ENCODE measurements around the gene NAP1L1. TPM values are rescaled to one million over a fixed set of nuclear protein-coding genes. Genes with fewer than 3 reads are reported as not detected.

Gene NAP1L1
- total RNA-seq, 4 donors from 2014 or later = 103 to 279 (median 201) TPM

DNA sequence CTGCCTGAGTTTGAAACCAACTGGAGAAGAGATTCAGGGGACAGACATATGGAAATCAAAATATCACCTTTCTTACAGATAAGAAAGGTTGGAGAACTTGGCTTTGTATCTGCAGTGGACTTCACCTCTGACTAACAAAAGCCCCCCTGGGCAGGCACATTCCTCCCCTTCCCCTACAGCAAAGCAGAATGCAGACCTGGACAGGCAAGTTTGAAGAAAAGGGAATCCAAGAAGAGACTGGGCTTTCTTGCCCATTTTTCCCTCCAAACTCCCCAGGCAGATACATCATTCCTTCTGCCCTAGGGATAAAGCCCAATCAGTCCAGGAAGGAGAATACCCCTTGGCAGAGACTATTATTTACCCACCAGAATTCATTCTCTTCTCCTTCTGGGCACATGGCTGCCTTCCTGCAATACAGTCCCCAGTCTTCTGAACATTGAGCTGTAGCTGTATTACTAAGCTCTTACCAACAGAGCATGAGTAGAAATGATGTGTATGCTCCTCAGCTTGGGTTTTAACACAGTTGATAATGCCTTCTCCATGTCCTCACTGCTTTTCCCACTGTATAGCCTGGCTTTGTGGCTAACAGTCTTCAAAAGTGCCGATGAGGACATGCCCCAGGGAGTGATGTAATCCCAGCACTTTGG, 17.4 kb upstream of the NAP1L1 start:
- Histone ChIP-seq H3K9me3 (no peaks in the 10 kb centered on the region), H3K27ac (no peak overlapping the region), H3K4me3 (no peak overlapping the region), H3K4me1 (no peaks in the 10 kb centered on the region), H3K27me3 (no peaks in the 10 kb centered on the region), H3K36me3 (no peaks in the 10 kb centered on the region)
- TF ChIP-seq, protein P1, sequence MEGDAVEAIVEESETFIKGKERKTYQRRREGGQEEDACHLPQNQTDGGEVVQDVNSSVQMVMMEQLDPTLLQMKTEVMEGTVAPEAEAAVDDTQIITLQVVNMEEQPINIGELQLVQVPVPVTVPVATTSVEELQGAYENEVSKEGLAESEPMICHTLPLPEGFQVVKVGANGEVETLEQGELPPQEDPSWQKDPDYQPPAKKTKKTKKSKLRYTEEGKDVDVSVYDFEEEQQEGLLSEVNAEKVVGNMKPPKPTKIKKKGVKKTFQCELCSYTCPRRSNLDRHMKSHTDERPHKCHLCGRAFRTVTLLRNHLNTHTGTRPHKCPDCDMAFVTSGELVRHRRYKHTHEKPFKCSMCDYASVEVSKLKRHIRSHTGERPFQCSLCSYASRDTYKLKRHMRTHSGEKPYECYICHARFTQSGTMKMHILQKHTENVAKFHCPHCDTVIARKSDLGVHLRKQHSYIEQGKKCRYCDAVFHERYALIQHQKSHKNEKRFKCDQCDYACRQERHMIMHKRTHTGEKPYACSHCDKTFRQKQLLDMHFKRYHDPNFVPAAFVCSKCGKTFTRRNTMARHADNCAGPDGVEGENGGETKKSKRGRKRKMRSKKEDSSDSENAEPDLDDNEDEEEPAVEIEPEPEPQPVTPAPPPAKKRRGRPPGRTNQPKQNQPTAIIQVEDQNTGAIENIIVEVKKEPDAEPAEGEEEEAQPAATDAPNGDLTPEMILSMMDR (IDR thresholded peaks at IDR 0.05) = no peak
- TF ChIP-seq POLR2A (IDR thresholded peaks at IDR 0.05) = no peak
- intact Hi-C loops (cut with DNase I) = no loop called here
- 70 to 100% methylated on average over 1 of the region's 1 CpG for WGBS, 2 donors
- no peak for DNase-seq

DNA sequence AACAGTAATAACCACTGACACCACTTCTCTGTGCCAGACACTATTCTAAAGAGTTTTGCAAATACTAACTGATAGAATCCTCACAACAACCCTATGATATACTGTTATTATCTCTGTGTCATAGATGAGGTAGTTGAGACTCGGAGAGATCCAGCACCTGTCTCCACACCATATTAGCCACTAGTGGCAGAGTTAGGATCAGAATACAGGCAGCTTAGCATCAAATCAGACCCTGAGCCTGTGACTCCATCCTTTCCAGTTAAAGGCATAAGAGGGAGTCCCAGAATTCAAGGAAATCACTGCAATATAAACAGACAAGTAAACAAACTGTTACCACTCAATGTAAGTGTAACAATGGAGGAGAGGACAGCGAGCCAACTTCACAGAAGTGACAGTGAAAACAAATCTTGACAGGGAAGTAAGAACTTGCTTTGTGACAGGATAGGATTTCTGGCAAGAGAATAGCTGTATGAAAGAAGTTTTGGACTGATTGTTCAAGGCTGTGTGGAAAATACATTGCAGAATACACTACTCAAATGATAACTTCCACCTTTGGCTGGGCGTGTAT, 11.7 kb upstream of the NAP1L1 start:
- no peak for DNase-seq
- H3K36me3 ChIP-seq = no peaks in the 10 kb centered on the region
- no peaks in the 10 kb centered on the region for H3K27me3 ChIP-seq
- H3K4me3 ChIP-seq = no peak overlapping the region
- intact Hi-C loops (cut with DNase I) = no loop called here
- H3K27ac ChIP-seq = no peak overlapping the region
- no peaks in the 10 kb centered on the region for H3K9me3 ChIP-seq
- 74 to 80% methylated on average over 3 of the region's 3 CpGs for WGBS, 2 donors
- TF ChIP-seq, protein P1 (IDR thresholded peaks at IDR 0.05) = no peak
- TF ChIP-seq POLR2A (IDR thresholded peaks at IDR 0.05) = no peak
- H3K4me1 ChIP-seq = peaks cover 0 to 6% (median 0%) of the 10 kb centered on the region in 3 donors

DNA sequence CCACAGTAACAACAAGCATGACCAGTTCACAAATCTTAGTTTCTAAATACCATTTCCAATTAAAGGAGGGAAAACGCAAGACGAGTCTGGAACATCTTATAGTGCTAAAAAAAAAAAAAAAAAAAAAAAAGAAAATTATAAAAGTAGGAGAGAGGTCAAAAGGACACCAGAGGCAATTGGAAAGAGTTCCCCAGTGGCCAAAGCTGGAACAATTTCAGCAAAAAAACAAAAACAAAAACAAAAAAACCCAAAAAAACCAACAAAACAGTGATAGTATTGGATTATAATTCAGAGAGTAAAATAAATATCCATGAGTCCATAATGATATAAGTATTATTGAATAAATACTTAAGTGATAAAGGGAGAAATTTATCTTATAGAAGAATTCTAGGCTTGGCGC, 10.3 kb upstream of the NAP1L1 start:
- 95 to 96% methylated on average over 3 of the region's 3 CpGs for WGBS, 2 donors
- Histone ChIP-seq H3K27ac (no peak overlapping the region), H3K36me3 (no peaks in the 10 kb centered on the region), H3K9me3 (no peaks in the 10 kb centered on the region), H3K4me3 (no peak overlapping the region), H3K27me3 (no peaks in the 10 kb centered on the region), H3K4me1 (peaks cover 0 to 6% (median 0%) of the 10 kb centered on the region in 3 donors)
- no peak for DNase-seq
- intact Hi-C loops (cut with DNase I) = no loop called here
- no peak for TF ChIP-seq POLR2A (IDR thresholded peaks at IDR 0.05)
- TF ChIP-seq, protein P1 (IDR thresholded peaks at IDR 0.05) = no peak

DNA sequence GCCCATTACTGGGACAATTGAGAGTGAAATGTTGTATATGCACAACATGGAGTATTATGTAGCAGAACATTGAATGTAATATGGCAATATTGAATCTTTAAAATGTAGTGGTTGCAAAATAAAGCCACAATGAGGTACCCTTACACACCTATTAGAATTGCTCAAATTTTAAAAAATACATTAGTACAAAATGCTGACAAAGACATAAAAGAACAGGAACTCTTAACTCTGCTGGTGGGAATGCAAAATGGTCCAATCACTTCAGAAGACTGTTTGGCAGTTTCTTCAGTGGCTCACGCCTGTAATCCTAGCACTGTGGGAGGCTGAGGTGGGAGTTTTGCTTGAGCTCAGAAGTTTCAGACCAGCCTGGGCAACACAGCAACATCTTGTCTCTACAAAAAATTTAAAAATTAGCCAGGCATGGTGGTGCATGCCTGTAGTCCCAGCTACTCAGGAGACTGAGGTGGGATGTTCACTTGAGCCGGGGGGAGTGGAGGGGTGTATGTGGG, 6.8 kb upstream of the NAP1L1 start:
- intact Hi-C loops (cut with DNase I) = no loop called here

DNA sequence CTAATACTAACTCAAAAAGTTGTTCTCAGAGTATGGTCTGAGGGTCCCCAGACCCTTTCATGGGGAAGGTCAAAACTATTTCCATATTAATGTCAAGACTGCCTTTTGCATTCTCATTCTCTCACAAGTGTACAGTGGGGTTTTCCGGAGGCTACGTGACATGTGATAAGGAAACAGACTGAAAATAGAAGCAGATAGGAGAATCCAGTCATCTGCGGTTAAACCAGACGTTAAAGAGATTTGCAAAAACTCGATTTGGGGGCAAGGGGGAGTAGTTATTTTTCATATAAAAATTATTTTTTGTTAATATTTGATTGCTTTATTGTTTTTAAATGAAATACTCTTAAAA, 1.0 kb upstream of the NAP1L1 start:
- Histone ChIP-seq H3K4me3 (peak overlapping the region in 3 of 4 donors; percentile 90 to 96 (median 92)), H3K27me3 (no peaks in the 10 kb centered on the region), H3K4me1 (peaks cover 0 to 47% (median 25%) of the 10 kb centered on the region in 3 donors), H3K9me3 (no peaks in the 10 kb centered on the region), H3K27ac (peak overlapping the region in 3 of 4 donors; percentile 97 to 100 (median 98)), H3K36me3 (peaks cover 0 to 4% (median 0%) of the 10 kb centered on the region in 3 donors)
- intact Hi-C loops (cut with DNase I) = no loop called here
- TF ChIP-seq POLR2A (IDR thresholded peaks at IDR 0.05) = no peak
- TF ChIP-seq, protein P1 (IDR thresholded peaks at IDR 0.05) = no peak
- no peak for DNase-seq
- WGBS, 2 donors = 5 to 15% methylated on average over 5 of the region's 5 CpGs

More for the DNA sequence above, 6.8 kb upstream of the NAP1L1 start:
- H3K27ac ChIP-seq = no peak overlapping the region
- H3K4me3 ChIP-seq = no peak overlapping the region
- H3K36me3 ChIP-seq = no peaks in the 10 kb centered on the region
- no peaks in the 10 kb centered on the region for H3K27me3 ChIP-seq
- TF ChIP-seq, protein P1 (IDR thresholded peaks at IDR 0.05) = no peak
- no peak for TF ChIP-seq POLR2A (IDR thresholded peaks at IDR 0.05)
- H3K9me3 ChIP-seq = no peaks in the 10 kb centered on the region
- 76 to 77% methylated on average over 1 to 2 of the region's 2 CpGs for WGBS, 2 donors
- DNase-seq = no peak
- H3K4me1 ChIP-seq = peaks cover 0 to 6% (median 0%) of the 10 kb centered on the region in 3 donors
